NCI-H187 (cell line): ENCODE data around the gene KIF21A.
A peak's percentile ranks its signal among the peaks of the same experiment; 100 is the strongest.
"Not testable (repeated sequence)": the region's sequence is repeated elsewhere in the genome, so short reads cannot be mapped to it uniquely, and the experiment has no call there.

ENCODE experiments used
- DNase-seq, 2 experiments: peaks; one replicate each; lab custom pipeline; 2025; lab: John Stamatoyannopoulos, UW

The KIF21A gene, protein sequence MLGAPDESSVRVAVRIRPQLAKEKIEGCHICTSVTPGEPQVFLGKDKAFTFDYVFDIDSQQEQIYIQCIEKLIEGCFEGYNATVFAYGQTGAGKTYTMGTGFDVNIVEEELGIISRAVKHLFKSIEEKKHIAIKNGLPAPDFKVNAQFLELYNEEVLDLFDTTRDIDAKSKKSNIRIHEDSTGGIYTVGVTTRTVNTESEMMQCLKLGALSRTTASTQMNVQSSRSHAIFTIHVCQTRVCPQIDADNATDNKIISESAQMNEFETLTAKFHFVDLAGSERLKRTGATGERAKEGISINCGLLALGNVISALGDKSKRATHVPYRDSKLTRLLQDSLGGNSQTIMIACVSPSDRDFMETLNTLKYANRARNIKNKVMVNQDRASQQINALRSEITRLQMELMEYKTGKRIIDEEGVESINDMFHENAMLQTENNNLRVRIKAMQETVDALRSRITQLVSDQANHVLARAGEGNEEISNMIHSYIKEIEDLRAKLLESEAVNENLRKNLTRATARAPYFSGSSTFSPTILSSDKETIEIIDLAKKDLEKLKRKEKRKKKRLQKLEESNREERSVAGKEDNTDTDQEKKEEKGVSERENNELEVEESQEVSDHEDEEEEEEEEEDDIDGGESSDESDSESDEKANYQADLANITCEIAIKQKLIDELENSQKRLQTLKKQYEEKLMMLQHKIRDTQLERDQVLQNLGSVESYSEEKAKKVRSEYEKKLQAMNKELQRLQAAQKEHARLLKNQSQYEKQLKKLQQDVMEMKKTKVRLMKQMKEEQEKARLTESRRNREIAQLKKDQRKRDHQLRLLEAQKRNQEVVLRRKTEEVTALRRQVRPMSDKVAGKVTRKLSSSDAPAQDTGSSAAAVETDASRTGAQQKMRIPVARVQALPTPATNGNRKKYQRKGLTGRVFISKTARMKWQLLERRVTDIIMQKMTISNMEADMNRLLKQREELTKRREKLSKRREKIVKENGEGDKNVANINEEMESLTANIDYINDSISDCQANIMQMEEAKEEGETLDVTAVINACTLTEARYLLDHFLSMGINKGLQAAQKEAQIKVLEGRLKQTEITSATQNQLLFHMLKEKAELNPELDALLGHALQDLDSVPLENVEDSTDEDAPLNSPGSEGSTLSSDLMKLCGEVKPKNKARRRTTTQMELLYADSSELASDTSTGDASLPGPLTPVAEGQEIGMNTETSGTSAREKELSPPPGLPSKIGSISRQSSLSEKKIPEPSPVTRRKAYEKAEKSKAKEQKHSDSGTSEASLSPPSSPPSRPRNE (N-terminal part only)

DNA sequence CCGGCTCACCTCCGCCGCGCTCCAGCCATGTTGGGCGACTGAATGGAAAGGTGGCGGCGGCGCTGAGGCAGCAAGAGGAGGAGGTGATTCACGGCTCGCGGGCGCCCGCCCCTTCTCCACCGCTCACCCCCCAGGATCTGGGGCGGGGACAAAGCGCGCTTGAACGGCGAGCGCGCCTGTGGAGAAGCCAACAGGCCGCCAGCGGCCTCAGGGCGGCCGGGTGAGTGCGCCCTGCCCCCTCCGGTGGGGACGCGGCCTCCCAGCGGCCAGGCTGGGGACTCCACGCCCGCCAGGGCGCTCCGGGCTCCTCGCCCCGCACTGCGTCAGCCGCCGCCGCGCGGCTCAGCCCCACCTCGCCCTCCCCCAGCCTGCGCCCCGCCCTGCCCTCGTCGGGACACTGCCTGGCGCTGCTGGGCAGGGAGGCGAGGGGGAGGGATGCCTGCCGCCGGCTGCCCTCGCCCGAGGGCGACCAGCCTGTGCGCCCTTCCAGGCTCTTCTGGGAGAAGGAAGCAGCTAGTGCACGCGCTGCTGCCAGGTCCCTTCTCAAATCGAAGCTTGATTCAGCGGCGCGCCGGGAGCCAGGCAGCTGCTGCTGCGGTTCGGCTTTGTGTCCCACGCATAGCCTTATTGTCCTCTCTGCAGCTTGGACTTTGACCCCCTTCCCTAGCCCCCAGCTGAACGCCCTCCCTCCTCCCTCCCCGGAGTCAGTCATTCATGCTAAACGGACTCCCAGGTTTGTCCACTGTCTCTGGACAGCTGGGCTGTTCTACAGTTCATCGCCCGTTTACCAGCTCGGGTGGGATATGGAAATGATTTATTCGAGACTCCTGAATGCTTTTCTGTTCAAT, at the start of gene KIF21A:
TSS of gene KIF21A (minus strand) at position 40 of the 848 bp plus-strand sequence. CDS start 150 bp downstream, outside the sequence.
- DNase-seq, result peak; percentile 67 to 90

DNA sequence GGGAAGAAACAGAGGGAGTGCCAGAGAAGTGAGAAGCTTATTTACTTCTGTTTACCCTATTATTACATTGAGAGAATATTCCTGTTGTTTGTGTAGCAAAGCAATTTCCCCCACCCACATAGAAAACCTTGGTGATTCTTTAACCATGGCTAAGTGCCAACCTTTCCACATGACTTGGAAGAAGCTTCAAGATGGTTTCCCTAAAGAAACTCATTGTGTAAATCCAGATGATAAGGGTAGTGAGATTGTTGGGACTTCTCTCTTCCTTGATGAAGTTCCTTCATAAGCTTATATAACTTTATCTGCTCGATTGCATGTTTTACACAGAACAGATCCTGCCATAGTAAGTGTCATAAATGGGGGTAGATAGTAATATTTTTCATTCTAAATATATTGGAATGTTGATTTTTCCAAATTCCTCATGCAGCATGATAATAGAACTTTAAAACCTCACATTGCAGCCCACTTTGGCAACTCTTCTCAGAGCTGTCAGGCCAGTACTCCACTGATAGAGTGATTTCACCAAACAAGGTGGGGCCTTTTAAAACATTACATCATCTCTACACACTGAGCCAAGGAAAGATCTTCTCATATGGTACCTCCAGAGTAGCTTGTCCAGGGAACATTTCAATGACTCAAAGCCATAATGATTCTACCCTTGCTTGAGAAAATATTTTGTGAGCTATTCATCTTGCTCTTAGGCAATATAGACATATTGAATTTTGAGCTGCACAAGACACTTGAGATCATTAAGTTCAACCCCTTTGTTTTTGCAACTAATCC, 47.8 kb upstream of the KIF21A start:
- DNase-seq, result no peak

DNA sequence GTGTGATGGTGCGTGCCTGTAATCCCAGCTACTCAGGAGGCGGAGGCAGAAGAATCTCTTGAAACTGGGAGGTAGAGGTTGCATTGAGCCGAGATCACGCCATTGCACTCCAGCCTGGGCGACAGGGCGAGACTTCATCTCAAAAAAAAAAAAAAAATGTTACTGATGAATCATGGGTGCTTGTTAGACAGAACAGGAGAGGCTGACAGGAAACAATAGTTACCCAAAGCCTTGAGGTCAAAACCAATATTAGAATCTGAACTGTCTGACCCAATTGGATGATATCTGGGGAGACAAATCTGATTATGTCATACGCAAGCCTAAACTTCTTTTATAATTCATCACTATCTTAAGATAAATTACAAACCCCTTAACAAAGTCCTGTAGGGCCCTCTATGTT, 40.7 kb upstream of the KIF21A start:
- DNase-seq, result no peak

DNA sequence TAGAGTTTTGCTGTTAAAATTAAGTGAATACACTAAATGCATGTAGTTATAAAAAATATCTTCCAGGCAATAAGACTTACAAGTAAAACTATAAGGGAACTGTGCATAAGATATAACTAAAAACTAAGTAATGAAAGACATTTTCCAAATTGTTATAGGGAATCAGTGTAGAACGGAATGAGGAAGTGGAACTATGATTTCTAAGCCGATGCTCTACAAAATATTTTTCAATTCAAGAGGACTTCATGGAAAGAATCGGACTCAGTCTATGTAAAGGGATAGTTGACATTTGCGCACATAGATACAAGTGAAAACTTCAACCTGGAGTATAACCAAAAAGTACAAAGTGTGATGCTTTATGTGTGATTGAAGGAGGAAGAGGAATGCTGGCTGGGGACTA, 40.1 kb upstream of the KIF21A start:
- DNase-seq, result no peak

DNA sequence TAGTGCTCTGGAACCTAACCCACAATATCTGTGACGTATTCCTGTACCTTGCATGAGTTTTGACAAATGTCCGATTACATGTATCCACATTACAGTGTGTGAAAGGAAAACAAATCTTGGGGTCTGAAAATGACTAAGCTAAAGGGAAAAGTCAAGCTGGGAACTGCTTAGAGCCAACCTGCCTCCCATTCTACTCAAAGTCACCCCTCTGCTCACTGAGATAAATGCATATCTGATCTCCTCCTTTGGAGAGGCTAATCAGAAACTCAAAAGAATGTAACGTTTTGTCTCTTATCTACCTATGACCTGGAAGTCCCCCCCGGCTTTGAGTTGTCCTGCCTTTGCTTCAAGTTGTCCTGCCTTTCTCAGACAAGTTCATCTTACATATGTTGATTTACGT, 34.0 kb upstream of the KIF21A start:
- no peak for DNase-seq

DNA sequence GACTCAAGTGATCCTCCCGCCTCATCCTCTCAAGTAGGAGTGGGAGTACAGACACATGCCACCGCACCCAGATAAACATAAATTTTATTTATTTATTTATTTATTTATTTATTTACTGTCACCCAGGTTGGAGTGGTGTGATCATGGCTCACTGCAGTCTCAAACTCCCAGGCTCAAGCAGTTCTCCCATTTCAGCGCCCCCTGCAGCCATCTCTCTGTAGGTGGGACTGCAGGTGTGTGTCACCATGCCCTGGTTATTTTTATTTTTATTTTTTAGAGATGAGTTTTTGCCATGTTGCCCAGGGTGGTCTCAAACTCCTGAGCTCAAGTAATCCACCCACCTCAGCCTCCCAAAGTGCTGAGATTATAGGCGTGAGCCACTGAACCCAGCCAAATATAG, 33.2 kb upstream of the KIF21A start:
- DNase-seq, result no peak

DNA sequence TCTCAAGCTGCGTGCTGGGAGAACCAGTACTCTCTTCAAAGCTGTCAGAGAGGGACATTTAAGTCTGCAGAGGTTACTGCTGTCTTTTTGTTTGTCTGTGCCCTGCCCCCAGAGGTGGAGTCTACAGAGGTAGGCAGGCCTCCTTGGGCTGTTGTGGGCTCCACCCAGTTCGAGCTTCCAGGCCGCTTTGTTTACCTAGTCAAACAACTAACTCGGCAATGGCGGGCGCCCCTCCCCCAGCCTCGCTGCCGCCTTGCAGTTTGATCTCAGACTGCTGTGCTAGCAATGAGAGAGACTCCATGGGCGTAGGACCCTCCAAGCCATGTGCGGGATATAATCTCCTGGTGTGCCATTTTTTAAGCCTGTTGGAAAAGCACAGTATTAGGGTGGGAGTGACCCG, 32.2 kb upstream of the KIF21A start:
- DNase-seq, result not testable (repeated sequence)

DNA sequence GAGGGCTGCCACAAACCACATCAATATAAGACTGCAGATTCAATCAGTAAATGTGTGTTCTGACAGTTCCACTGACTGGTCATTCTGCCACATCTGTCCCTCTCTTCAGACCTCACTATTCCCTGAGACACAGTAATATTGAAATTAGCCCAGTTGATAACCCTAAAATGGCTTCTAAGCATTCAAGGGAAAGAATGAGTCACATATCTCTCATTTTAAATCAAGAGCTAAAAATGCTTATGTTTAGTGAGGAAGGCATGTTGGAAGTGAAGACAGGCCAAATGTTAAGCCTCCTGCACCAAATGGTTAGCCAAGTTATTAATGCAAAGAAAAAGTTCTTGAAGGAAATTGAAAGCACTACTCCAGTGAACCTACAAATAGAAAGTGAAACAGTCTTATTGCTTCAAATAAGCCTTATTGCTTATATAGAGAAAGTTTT, 24.5 kb upstream of the KIF21A start:
- no peak for DNase-seq

DNA sequence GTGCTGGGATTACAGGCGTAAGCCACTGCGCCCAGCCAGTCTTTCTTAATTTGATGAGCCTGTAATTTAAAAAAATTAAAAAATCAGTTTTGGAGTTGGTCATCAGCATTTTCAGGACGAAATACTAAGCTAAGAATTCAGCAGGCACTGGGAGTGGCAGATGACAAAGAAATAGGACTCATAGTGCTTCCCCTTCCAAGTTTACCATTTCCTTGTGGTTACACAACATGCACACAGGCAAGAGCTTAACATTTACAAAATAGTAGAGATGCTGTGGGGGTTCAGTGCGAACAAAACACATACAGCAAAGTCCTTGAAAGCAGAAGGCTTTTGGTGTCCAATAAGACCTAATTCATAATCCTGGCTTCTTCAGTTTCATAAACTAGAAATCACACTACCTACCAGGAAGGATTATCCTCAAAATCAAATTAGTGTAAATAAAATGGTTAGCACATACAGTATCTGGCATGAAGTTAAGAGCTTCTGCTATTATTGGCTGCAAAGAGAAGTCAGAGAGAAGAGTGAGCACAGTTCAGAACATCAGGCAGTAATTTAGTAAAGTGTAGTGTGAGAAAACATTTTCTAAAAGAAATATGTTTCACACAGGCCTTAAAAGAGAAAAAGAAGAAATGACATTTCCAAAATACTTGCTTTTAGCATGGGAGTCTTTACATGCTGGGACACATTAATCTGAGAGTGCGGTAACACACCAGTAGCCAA, 22.2 kb upstream of the KIF21A start:
- no peak for DNase-seq

DNA sequence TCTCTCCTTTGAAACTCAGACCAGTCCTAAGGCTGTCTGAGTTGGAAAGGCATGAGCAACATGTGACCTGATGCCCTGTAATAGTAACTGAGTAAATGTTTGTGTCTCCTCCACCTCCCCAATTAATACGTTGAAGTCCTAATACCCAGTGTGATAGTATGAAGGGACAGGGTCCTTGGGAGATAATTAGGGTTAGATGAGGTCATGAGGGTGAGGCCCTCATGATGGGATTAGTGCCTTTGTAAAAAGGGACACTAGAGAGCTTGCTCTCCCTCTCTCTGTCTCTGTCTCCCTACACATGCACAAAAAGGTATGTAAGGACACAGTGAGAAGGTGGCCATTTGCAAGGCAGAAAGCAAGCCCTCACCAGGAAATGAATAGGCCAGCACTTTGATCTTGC, 18.1 kb upstream of the KIF21A start:
- no peak for DNase-seq

DNA sequence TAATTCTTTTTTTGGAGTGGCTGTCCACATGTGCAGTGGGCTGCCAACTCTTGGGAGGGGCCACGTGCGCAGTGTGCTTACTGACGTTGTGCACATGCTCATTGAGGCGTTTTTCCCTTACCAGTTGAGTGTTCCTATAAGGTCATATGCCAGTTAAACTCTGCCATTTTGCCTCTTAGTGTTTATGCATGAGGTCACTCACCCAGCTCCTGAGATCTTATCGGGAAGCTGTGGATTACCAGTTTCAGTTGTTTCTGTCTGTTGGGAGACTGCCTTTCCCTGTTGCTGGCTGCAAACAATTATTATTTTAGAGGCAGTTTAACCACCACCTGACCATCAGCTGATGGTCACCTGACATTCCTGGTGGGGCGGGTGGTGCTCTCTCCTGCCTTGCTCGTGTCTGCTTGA, 16.1 kb upstream of the KIF21A start:
- no peak for DNase-seq

DNA sequence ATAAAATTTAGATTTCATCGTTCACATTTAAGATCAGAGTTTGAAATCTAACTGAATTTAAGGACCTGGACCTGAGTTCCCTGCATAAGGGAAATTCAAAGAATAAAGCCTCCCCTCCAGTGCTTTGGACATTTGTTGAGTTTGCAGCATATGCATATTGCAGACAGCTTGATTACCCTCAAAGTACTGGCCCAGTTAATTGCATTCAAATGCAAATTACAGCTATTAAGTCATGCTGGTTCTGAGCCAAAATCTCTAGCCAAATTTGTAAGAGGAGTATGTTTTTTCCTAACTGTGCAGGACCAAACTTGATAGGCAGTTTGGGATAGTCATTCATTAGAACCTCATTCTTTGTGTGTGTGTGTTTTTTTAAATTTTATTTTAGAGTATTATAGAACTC, 9.1 kb upstream of the KIF21A start:
- DNase-seq, result no peak

DNA sequence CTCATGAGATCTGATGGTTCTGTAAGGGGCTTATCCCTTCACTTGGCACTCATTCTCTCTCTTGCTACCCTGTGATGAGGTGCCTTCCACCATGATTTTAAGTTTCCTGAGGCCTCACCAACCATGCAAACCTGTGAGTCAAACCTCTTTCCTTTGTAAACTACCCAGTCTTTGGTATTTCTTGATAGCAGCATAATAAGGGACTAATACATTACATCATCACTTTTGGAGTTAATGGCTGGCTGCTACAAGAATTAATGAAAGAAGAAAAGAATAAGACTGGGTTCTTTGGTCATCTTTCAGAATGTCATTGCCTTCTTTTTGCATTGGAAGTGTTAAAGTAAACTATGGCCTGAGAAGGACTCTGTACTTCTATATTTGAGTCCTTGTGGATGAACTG, 5.1 kb upstream of the KIF21A start:
- DNase-seq, result no peak

DNA sequence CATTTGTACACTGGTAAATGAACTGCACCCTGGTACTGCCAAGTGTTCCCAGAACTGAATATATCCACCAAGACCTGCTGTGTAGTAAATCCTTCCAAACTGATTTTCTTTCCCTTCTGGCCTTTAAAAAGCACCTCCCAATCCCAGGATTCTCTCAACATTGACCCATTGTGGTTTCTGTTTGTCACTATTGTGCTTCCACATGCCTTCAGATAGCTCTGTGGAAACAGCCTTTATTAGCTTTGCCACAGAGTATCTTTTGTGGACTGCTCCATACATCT, 949 bp upstream of the KIF21A start:
- DNase-seq, result peak in 1 of 2 experiments; percentile 19

DNA sequence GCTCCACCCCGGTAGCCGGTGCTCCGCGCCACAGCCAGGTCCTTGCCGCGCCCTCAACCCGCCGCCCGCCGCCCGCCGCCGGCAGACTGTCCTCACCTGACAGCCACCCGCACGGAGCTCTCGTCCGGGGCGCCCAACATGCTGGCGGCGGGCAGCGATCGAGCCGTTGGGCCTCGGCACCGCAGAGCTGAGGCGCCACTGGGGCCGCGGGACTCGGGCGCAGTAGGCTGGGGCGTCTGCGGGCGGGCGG, 164 bp downstream of the KIF21A start:
- DNase-seq, result no peak

DNA sequence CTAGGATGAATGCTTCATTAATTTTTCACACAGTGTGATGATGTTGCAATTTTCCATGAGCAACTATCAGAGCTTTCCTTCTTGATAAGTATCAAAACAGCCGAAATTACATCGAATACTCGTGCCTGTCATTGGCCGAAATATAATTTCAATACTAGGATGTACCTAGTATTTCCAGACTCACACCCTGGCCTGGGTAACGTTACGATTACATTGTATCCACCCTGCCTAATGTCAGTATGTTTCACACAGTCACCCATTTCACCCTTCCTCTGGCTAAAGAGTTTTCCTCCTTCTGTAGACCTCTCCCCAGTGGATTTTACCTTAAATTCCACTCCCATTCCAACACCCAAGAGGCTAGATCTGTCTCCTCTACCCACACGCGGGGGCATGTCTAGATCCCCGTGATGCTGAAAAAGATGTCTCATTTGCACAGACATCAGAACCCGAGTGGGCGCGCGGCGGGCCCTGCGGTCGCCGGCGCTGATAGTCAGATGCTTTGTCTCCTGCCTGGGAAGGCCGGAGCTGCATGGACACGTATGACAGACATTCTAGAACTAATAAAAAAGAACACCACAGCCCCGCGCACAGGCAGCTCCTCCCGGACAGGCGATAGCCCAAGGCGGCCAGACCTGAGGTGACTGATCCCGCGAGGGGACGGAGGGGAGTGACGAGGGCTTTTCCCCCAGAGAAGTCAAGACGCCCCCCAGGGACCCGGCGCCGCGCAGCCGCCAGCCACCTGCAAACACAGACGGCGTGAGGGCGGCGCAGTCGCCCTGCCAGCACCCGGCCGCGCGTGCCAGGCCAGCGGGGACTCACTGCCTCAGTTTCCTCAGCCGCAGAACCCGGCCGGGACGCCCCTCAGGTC, 723 bp downstream of the KIF21A start:
- peak in 1 of 2 experiments; percentile 53 for DNase-seq

DNA sequence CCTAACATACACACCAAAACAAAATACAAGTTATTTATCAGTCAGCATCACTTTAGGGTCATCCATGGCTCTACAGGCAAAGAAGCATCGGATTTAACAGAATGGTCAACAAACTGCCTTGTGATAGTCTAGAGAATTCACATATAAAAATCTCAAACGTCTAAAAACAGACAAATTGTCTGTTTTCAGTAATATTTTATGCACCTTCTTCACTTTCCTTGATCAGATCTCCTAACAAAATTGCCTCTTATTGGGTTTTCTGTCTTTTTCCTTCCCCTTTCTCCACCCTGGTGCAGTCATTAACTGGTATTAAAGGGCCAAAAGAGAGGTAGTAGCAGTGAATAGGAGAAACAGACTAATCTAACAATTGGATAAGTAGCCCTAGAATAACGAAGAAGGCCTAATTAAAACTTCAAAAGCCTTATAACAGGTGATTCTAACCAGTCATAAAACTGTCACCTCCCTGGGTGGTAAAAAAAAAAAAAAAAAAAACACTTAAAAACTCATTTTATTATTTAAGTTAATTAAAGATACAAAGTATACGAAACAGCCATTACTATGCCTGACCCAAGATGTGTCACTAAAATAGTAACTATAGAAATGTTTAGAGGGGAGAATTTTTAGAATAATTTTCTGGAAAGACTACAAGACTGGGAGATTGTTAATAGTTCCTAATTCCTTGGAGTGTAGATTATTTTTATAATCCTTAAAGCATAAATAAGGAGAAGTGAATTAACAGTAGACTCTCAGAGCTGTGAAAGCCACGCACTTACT, 1.5 kb downstream of the KIF21A start:
- DNase-seq, result no peak

DNA sequence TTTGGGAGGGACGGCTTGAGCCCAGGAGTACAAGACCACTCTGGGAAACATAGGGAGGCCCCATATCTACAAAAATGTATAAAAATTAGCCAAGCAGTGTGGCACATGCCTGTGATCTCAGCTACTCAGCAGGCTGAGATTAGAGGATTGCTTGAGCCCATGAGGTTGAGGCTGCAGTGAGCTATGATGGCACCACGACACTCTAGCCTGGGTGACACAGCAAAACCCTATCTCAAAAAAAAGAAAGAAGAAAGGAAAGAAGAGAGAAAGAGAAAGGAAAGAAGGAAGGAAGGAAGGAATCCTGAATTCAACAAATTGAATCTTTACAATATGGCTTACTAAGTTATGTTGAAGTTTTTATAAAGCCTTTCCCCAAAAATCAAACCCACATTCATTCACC, 2.1 kb downstream of the KIF21A start:
- DNase-seq, result no peak

DNA sequence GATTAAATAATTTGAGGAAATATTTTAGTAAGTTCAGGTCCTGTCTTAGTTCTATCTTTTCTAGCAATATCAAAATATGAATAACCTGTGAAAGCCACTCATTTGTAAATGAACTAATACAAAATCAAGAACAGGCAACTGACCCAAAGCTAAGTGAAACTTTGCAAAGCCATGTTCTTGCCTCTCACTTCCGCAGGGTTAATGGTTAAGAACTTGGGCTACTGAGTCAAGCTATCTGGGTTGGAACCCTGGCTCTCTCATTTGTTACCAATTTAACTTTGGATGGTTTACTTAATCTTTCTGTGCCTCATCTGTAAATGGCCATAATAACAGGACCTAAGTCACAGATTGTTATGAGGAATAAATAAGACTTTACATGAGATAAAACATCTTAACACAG, 2.8 kb downstream of the KIF21A start:
- no peak for DNase-seq
